ENCODE results near the gene NEXN. TPM values are rescaled to one million over a fixed set of nuclear protein-coding genes. Genes with fewer than 3 reads are reported as not detected.

NEXN gene
- total and polyA plus RNA-seq, 10 donors: 3.4 to 9.9 (median 6.1) TPM

DNA sequence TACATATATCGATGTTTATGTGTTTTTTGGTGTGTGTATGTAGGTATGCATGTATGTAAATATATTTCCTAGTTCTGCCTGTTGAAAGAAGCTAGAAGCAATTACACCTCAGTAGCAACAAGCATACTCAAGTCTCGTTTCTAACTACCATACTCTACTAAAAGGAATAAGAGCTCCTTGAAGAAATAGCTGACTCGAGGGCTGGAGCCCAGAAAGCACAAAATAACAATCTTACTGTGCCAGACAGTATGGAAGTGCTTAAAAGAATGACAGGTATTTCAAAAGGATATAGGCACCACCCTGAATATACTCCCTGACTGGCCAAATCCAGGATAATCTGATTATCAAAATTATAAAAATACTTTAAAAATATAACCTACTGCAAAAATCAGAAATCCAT lies 67.3 kb downstream of the NEXN start:
- Histone ChIP-seq H3K9me3 (no peaks in the 10 kb centered on the region), H3K36me3 (peaks cover 0 to 100% (median 88%) of the 10 kb centered on the region in 6 donors), H3K27ac (peak overlapping the region in 1 of 8 donors; percentile 12), H3K4me1 (peaks cover 11 to 30% (median 14%) of the 10 kb centered on the region in 6 donors), H3K27me3 (replicated peaks in 1 of 7) (no peaks in the 10 kb centered on the region), H3K4me3 (no peak overlapping the region)
- no peak for DNase-seq
- WGBS, 5 donors: 83 to 96% (median 88%) methylated on average over 3 of the region's 3 CpGs
- intact Hi-C loops (cut with DNase I; ENCODE audit: low total_unique reads): no loop called here
- TF ChIP-seq POLR2A (IDR thresholded peaks at IDR 0.05) (no peak), POLR2AphosphoS5 (IDR thresholded peaks at IDR 0.05) (no peak)
- TF ChIP-seq, protein P1, sequence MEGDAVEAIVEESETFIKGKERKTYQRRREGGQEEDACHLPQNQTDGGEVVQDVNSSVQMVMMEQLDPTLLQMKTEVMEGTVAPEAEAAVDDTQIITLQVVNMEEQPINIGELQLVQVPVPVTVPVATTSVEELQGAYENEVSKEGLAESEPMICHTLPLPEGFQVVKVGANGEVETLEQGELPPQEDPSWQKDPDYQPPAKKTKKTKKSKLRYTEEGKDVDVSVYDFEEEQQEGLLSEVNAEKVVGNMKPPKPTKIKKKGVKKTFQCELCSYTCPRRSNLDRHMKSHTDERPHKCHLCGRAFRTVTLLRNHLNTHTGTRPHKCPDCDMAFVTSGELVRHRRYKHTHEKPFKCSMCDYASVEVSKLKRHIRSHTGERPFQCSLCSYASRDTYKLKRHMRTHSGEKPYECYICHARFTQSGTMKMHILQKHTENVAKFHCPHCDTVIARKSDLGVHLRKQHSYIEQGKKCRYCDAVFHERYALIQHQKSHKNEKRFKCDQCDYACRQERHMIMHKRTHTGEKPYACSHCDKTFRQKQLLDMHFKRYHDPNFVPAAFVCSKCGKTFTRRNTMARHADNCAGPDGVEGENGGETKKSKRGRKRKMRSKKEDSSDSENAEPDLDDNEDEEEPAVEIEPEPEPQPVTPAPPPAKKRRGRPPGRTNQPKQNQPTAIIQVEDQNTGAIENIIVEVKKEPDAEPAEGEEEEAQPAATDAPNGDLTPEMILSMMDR (IDR thresholded peaks at IDR 0.05 in 8 of 11, conservative IDR thresholded peaks at IDR 0.05 in 3 of 11): no peak

DNA sequence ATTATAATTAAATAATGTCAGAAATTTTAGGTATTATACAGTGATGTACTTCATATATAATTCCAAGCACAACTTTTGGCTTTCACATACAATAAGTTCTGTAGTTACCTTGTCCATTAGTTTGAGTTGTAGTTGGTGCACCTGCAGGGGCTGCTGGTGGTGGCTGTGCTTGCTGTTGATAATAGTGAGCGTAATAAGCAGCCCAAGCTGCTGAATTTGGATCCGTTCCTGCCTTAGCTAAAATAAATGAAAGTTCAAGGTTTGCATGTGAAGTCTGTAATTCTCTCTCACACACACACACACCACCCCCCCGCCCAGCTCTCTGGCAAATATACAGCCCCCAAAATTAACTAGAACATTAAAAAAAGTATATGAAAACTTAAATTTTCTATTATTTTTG lies 68.0 kb downstream of the NEXN start:
- no peak for DNase-seq
- intact Hi-C loops (cut with DNase I; ENCODE audit: low total_unique reads): no loop called here
- H3K36me3 ChIP-seq: peaks cover 5 to 100% (median 90%) of the 10 kb centered on the region in 6 donors

DNA sequence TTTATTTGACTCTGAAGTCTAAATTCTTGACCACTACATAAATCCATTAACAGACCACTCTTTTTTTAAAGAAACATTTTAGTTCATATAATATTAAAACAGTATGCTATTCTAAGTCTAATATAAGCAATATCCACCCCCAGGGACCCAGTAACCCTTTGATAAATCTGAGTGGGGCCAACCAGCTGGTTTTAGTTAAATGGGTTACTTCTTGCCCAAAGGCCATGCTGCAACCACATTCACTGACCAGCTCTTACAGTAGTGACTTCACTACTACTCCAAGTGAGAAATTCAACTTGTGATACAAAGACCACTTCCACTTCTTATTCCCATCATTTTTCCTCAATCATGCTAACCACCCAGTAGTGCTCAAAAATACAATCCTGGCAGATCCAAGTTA lies 70.0 kb downstream of the NEXN start:
- no peaks in the 10 kb centered on the region for H3K9me3 ChIP-seq
- no peaks in the 10 kb centered on the region for H3K27me3 ChIP-seq (replicated peaks in 1 of 7)
- peaks cover 12 to 100% (median 96%) of the 10 kb centered on the region in 6 donors for H3K36me3 ChIP-seq
- no peak overlapping the region for H3K4me3 ChIP-seq
- TF ChIP-seq POLR2AphosphoS5 (IDR thresholded peaks at IDR 0.05) (no peak), POLR2A (IDR thresholded peaks at IDR 0.05) (no peak)
- TF ChIP-seq, protein P1 (IDR thresholded peaks at IDR 0.05 in 8 of 11, conservative IDR thresholded peaks at IDR 0.05 in 3 of 11): no peak
- intact Hi-C loops (cut with DNase I; ENCODE audit: low total_unique reads): no loop called here
- no peak overlapping the region for H3K27ac ChIP-seq
- H3K4me1 ChIP-seq: peaks cover 0 to 9% (median 0%) of the 10 kb centered on the region in 6 donors
- DNase-seq: no peak

More for the DNA sequence above, 68.0 kb downstream of the NEXN start:
- H3K4me3 ChIP-seq: no peak overlapping the region
- no peaks in the 10 kb centered on the region for H3K9me3 ChIP-seq
- H3K27ac ChIP-seq: no peak overlapping the region
- H3K27me3 ChIP-seq (replicated peaks in 1 of 7): no peaks in the 10 kb centered on the region
- TF ChIP-seq POLR2AphosphoS5 (IDR thresholded peaks at IDR 0.05): no peak
- TF ChIP-seq, protein P1 (IDR thresholded peaks at IDR 0.05 in 8 of 11, conservative IDR thresholded peaks at IDR 0.05 in 3 of 11): no peak
- TF ChIP-seq POLR2A (IDR thresholded peaks at IDR 0.05): no peak
- 91 to 93% (median 92%) methylated on average over 3 of the region's 3 CpGs for WGBS, 5 donors
- peaks cover 5 to 23% (median 6%) of the 10 kb centered on the region in 6 donors for H3K4me1 ChIP-seq

DNA sequence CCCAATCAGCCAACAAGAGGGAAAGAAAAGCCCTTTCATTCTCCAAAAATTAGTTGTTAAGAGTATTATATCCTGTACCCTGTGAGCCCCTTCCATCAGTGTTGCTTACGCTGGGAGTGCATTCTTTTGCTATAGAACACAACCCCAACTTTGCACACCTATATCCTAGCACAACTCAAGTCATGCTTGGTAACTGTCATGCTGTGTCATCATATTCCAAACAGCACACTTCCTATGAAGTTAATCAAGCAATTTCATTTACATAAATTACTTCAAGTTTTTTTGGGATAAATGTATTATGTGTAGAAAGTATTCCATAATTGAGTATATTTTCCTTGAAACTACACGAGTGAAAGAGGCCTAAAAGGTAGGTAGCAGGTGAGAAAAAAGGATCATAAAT lies 70.4 kb downstream of the NEXN start:
- H3K27me3 ChIP-seq (replicated peaks in 1 of 7): no peaks in the 10 kb centered on the region
- WGBS, 5 donors: 91 to 97% (median 95%) methylated on average over 2 of the region's 2 CpGs
- no peak for TF ChIP-seq POLR2AphosphoS5 (IDR thresholded peaks at IDR 0.05)
- TF ChIP-seq, protein P1 (IDR thresholded peaks at IDR 0.05 in 8 of 11, conservative IDR thresholded peaks at IDR 0.05 in 3 of 11): no peak
- no peak for TF ChIP-seq POLR2A (IDR thresholded peaks at IDR 0.05)
- H3K27ac ChIP-seq: no peak overlapping the region
- no peak for DNase-seq
- H3K9me3 ChIP-seq: no peaks in the 10 kb centered on the region
- intact Hi-C loops (cut with DNase I; ENCODE audit: low total_unique reads): no loop called here
- no peak overlapping the region for H3K4me3 ChIP-seq
- peaks cover 0 to 9% (median 0%) of the 10 kb centered on the region in 6 donors for H3K4me1 ChIP-seq
- H3K36me3 ChIP-seq: peaks cover 12 to 100% (median 97%) of the 10 kb centered on the region in 6 donors
